ENCODE measurements around the gene DPEP2. TPM values are rescaled to one million over a fixed set of nuclear protein-coding genes. Genes with fewer than 3 reads are reported as not detected.

The DPEP2 gene
- total and polyA plus RNA-seq, 2 of the 13 experiments (the other 11 are each of a cell fraction or from before 2014, with no cell fraction given): 0.18 TPM; not detected in 1

DNA sequence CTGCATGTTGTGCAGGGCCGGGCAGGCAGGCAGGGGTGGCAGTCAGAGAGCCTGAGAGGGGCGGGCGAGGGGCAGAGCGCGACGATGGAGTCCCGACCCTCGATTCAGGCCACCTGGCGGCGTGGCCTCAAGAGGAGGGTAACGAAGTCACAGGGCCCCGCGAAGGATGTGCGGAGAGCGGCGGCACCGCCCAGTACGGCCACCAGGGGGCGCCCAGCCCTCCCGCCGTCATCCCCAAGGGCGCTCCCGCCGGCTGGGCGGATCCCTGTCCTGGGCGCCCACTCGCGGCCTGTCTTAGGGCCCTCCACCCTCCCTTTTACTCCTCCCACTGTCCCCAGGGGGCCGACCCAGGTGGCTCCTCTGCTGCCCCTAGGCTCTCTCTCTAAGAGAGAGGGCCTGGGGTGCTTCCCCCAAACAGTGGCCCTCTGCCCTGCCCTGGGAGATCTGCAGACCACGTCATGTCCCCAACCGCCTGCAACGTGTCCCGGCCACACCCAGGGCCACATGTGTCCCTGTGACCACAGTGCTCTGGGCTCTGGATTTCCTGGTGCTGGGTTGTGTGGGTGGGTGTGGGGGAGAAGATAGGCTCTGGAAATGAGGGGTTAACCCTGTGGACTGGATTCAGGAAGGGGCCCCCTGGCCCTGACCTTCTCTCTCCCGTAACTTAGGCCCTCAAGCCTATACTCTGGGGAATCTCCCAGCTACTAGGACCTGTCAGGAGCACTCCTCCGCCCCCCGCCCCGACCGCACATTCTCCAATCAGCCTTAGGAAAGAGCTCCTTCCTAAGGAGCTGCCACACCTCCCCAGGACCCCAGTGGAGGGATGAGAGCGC lies 5.9 kb downstream of the DPEP2 start (continued):
- TF ChIP-seq NONO (IDR thresholded peaks at IDR 0.05) (no peak), NONO (CRISPR knock-in tag; conservative IDR thresholded peaks at IDR 0.05) (peak; percentile 86), SMAD3 (CRISPR knock-in tag; IDR thresholded peaks at IDR 0.05) (peak; percentile 47; the same call in 1 of the 2 replicates), SRF (IDR thresholded peaks at IDR 0.05; ENCODE audit: low read depth, low read length) (no peak), FOXK1 (CRISPR knock-in tag; IDR thresholded peaks at IDR 0.05; ENCODE audit: borderline replicate concordance, low read depth) (peak; percentile 63; the same call in 1 of the 2 replicates), MTA3 (CRISPR knock-in tag; IDR thresholded peaks at IDR 0.05) (no peak), ARID3A (IDR thresholded peaks at IDR 0.05; ENCODE audit: low read depth, low read length) (no peak), LBX2 (CRISPR knock-in tag; IDR thresholded peaks at IDR 0.05; ENCODE audit: borderline replicate concordance) (peak; percentile 15; the same call in 1 of the 2 replicates), ZNF251 (CRISPR knock-in tag; IDR thresholded peaks at IDR 0.05) (no peak), CEBPB (IDR thresholded peaks at IDR 0.05; ENCODE audit: borderline replicate concordance, low read depth, low read length) (no peak), STAT5B (CRISPR knock-in tag; IDR thresholded peaks at IDR 0.05) (no peak), REXO4 (CRISPR knock-in tag; IDR thresholded peaks at IDR 0.05; ENCODE audit: borderline replicate concordance) (no peak), ATF1 (CRISPR knock-in tag; IDR thresholded peaks at IDR 0.05) (no peak), RAD21 (CRISPR knock-in tag; IDR thresholded peaks at IDR 0.05) (peak; percentile 97), KDM1A (CRISPR knock-in tag; IDR thresholded peaks at IDR 0.05) (no peak)
- TF ChIP-seq, protein P1, sequence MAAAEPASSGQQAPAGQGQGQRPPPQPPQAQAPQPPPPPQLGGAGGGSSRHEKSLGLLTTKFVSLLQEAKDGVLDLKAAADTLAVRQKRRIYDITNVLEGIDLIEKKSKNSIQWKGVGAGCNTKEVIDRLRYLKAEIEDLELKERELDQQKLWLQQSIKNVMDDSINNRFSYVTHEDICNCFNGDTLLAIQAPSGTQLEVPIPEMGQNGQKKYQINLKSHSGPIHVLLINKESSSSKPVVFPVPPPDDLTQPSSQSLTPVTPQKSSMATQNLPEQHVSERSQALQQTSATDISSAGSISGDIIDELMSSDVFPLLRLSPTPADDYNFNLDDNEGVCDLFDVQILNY (CRISPR knock-in tag; conservative IDR thresholded peaks at IDR 0.05): peak; percentile 65; the same call in 1 of the 2 replicates
- TF ChIP-seq, protein P2, sequence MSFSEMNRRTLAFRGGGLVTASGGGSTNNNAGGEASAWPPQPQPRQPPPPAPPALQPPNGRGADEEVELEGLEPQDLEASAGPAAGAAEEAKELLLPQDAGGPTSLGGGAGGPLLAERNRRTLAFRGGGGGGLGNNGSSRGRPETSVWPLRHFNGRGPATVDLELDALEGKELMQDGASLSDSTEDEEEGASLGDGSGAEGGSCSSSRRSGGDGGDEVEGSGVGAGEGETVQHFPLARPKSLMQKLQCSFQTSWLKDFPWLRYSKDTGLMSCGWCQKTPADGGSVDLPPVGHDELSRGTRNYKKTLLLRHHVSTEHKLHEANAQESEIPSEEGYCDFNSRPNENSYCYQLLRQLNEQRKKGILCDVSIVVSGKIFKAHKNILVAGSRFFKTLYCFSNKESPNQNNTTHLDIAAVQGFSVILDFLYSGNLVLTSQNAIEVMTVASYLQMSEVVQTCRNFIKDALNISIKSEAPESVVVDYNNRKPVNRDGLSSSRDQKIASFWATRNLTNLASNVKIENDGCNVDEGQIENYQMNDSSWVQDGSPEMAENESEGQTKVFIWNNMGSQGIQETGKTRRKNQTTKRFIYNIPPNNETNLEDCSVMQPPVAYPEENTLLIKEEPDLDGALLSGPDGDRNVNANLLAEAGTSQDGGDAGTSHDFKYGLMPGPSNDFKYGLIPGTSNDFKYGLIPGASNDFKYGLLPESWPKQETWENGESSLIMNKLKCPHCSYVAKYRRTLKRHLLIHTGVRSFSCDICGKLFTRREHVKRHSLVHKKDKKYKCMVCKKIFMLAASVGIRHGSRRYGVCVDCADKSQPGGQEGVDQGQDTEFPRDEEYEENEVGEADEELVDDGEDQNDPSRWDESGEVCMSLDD (CRISPR knock-in tag; IDR thresholded peaks at IDR 0.05; ENCODE audit: borderline replicate concordance): 0 out of 2 replicates have a peak, but pooled peaks have one; percentile 30

Data from HepG2 (cell line).